Mesodermal cell (in vitro differentiated cells): ENCODE results near the gene PLIN4.

Experiments
- H3K27ac ChIP-seq: 2 replicates; pipeline ENCODE4 v1.7.0; 2013; ENCODE audit warnings: mild to moderate bottlenecking, low read depth, low read length, moderate library complexity; ENCODE audit not compliant: severe bottlenecking
- H3K36me3 ChIP-seq: 2 replicates; pipeline ENCODE4 v1.7.1; 2013; ENCODE audit warnings: mild to moderate bottlenecking, low read length, moderate library complexity; ENCODE audit not compliant: control insufficient read depth, insufficient read depth
- H3K4me1 ChIP-seq: one replicate; pipeline ENCODE4 v1.7.1; 2013; ENCODE audit warnings: mild to moderate bottlenecking, low read length; ENCODE audit not compliant: insufficient read depth, control insufficient read depth, poor library complexity, severe bottlenecking
- H3K4me3 ChIP-seq: 2 replicates; pipeline ENCODE4 v1.7.0; 2013; ENCODE audit warnings: low read length, control low read depth, mild to moderate bottlenecking; ENCODE audit not compliant: insufficient read depth, poor library complexity, severe bottlenecking; ENCODE audit errors: extremely low read depth
- H3K9me3 ChIP-seq: 2 replicates; pipeline ENCODE4 v1.7.1; 2013; ENCODE audit warnings: mild to moderate bottlenecking, low read length, moderate library complexity; ENCODE audit not compliant: control insufficient read depth
- WGBS, 2 experiments: methylation state at CpG; one replicate each; pipeline ENCODE4 v1.1.5; 2013; ENCODE audit warnings: missing lambda C conversion rate in 2 of 2; ENCODE audit not compliant: insufficient coverage in 2 of 2; 5-methylcytosine and 5-hydroxymethylcytosine counted together

Gene PLIN4

DNA sequence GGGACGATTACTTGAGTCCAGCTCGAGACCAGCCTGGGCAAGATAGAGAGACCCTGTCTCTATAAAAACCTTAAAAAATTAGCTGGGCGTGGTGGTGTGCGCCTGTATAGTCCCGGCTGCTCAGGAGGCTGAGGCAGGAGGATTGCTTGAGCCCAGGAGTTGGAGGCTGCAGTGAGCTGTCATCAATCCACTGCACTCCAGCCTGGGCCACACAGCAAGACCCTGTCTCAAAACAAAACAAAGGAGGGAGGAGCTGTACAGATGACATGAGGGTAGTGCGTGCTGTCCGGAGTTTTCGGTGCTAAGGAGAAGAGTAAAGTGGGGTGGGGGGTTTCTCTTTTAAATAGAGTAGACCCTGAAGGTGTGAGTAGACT, 23.6 kb downstream of the PLIN4 start:
- no peak overlapping the region for H3K4me3 ChIP-seq
- peaks cover 79% of the 10 kb centered on the region for H3K36me3 ChIP-seq
- H3K9me3 ChIP-seq = no peaks in the 10 kb centered on the region
- no peaks in the 10 kb centered on the region for H3K4me1 ChIP-seq
- H3K27ac ChIP-seq = no peak overlapping the region
- 96 to 97% methylated on average over 7 to 8 of the region's 8 CpGs for WGBS, 2 experiments

- WGBS, 2 experiments = 97 to 98% methylated on average over 37 to 60 of the region's 61 CpGs
- H3K9me3 ChIP-seq = no peaks in the 10 kb centered on the region
- no peak overlapping the region for H3K4me3 ChIP-seq
- peaks cover 84% of the 10 kb centered on the region for H3K36me3 ChIP-seq
- no peak overlapping the region for H3K27ac ChIP-seq
- no peaks in the 10 kb centered on the region for H3K4me1 ChIP-seq
Observed at GRCh38 chr19:4493929-4494690, 24.2 kb downstream of the PLIN4 start.

DNA sequence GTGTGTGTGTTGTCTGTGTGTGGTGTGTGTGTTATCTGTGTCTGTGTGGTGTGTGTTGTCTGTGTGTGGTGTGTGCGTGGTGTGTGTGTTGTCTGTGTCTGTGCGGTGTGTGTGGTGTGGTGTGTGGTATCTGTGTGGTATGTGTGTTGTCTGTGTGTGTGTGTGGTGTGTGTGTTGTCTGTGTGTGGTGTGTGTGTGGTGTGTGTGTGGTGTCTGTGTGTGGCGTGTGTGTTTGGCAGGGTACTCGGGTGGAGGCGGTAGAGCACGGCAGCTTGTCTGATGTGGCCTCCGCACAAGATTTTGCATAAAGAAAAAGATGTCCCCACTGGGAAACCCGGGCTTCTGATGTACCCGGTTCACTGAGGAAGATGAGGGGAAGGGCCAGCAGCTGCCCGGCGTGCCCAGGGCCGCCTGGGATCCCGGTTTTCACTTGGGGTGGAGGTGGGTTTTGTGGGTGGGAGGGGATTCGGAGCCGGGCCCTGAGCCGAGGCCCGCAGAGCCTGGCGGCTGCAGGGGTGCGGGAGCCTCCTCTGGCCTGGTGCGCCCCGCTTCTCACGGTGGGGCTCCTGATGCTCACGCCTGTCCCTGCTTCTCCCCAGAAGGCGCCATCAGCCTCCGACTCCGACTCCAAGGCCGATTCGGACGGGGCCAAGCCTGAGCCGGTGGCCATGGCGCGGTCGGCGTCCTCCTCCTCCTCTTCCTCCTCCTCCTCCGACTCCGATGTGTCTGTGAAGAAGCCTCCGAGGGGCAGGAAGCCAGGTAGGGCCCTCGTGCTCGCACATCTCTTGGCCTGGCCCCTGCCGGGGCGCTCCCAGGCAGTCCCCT, 25.0 kb downstream of the PLIN4 start:
- peaks cover 83% of the 10 kb centered on the region for H3K36me3 ChIP-seq

DNA sequence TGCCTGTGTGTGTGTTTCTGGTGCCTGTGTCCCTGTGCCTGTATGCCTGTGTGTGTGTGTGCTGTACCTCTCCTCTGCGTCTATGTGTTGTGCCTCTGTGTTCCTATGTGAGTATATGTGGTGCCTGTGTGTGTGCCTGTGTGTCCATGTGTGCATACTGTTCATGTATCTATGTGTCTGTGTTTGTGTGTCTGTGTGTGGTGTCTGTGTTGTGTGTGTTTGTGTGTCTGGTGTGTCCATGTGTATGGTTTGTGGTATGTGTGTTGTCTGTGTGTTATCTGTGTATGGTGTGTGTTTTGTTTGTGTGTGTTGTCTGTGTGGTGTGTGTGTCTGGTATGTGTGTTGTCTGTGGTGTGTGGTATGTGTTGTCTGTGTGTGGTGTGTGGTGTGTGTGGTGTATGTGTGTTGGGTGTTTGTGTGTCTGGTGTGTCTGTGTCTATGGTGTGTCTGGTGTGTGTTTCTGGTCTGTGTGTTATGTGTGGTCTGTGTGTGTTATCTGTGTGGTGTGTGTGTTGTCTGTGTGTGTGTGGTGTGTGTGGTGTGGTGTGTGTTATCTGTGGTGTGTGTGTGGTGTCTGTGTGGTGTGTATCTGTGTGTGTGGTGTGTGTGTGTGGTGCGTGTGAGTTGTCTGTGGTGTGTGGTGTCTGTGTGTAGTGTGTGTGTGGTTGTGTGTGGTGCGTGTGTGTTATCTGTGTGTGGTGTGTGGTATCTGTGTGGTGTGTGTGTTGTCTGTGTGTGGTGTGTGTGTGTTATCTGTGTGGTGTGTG, 25.8 kb downstream of the PLIN4 start:
- Histone ChIP-seq H3K9me3 (no peaks in the 10 kb centered on the region), H3K4me1 (no peaks in the 10 kb centered on the region), H3K36me3 (peaks cover 76% of the 10 kb centered on the region), H3K27ac (no peak overlapping the region), H3K4me3 (no peak overlapping the region)
- WGBS, 2 experiments = 79 to 87% methylated on average over 2 to 3 of the region's 3 CpGs

More for the DNA sequence above, 25.0 kb downstream of the PLIN4 start:
- Histone ChIP-seq H3K4me1 (no peaks in the 10 kb centered on the region), H3K4me3 (no peak overlapping the region), H3K9me3 (no peaks in the 10 kb centered on the region), H3K27ac (no peak overlapping the region)
- 94 to 95% methylated on average over 31 to 37 of the region's 41 CpGs for WGBS, 2 experiments

GRCh38 chr19:4491446-4491845, 26.8 kb downstream of the PLIN4 start:
- peaks cover 81% of the 10 kb centered on the region for H3K36me3 ChIP-seq

GRCh38 chr19:4488496-4488895, 29.8 kb downstream of the PLIN4 start:
- no peak overlapping the region for H3K4me3 ChIP-seq
- peaks cover 77% of the 10 kb centered on the region for H3K36me3 ChIP-seq
- H3K4me1 ChIP-seq = no peaks in the 10 kb centered on the region
- no peak overlapping the region for H3K27ac ChIP-seq
- WGBS, 2 experiments = 95 to 96% methylated on average over 27 to 29 of the region's 29 CpGs
- no peaks in the 10 kb centered on the region for H3K9me3 ChIP-seq

More at GRCh38 chr19:4491446-4491845, 26.8 kb downstream of the PLIN4 start:
- Histone ChIP-seq H3K4me3 (no peak overlapping the region), H3K9me3 (no peaks in the 10 kb centered on the region), H3K27ac (no peak overlapping the region), H3K4me1 (no peaks in the 10 kb centered on the region)
- WGBS, 2 experiments = 96 to 98% methylated on average over 21 of the region's 21 CpGs

DNA sequence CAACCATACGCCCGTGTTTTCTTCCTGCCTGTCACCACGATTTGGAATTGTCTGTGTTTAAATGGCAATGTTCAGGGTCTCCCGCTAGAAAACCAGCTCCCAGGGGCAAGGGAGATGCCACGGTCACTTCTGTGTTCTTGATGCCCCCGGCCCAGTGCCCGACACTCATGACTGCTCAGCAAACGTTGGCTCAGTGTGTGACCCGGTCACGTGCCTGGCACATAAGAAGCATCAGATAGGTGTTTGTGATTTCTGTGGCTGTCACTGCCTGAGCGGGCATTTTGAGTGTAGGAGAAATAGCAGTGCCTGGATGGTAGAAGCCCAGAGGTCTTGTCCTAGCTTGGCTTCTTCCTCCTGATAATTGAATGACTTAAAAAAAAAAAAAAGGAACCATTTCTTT, 30.7 kb downstream of the PLIN4 start:
- H3K36me3 ChIP-seq = peaks cover 79% of the 10 kb centered on the region

GRCh38 chr19:4483385-4483784, 34.9 kb downstream of the PLIN4 start:
- no peaks in the 10 kb centered on the region for H3K4me1 ChIP-seq
- H3K36me3 ChIP-seq = peaks cover 80% of the 10 kb centered on the region
- H3K27ac ChIP-seq = no peak overlapping the region
- no peaks in the 10 kb centered on the region for H3K9me3 ChIP-seq
- 96 to 97% methylated on average over 12 to 18 of the region's 19 CpGs for WGBS, 2 experiments
- no peak overlapping the region for H3K4me3 ChIP-seq

More for the DNA sequence above, 30.7 kb downstream of the PLIN4 start:
- Histone ChIP-seq H3K27ac (no peak overlapping the region), H3K4me1 (no peaks in the 10 kb centered on the region), H3K9me3 (no peaks in the 10 kb centered on the region), H3K4me3 (no peak overlapping the region)
- 87 to 92% methylated on average over 8 of the region's 11 CpGs for WGBS, 2 experiments

DNA sequence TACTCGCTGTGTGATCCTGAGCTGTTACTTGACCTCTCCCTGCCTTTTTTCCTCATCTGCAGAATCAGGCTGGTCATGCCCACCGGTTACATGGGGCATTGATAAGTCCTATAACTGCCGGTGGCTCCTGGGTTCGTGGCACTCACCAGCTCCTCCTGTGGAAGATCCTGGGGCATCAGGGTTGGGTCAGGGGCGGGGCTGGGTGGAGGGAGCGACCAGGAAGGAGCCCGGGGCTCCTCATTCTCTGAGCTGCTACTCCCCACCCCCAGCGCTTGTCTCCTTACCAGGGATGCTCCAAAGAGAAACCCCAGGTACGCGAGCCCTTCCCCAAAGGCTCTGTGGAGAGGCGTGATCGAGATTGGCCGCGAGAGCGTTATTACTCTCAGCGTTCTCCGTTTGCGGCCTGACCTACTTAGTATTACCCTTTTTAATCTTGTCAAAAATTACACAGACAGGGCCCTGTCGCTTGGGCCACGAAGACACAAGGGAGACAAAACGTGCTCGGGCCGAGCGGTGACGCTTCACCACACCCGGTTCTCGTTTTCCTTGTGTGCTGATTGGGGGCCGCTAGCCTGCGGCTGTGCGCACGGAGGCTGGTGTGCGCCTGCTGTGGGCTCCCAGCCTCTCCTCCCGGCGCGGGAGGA, 35.4 kb downstream of the PLIN4 start:
- Histone ChIP-seq H3K9me3 (no peaks in the 10 kb centered on the region), H3K4me1 (no peaks in the 10 kb centered on the region), H3K36me3 (peaks cover 85% of the 10 kb centered on the region), H3K4me3 (no peak overlapping the region), H3K27ac (no peak overlapping the region)
- 96 to 97% methylated on average over 31 to 32 of the region's 35 CpGs for WGBS, 2 experiments
